HUES64 (cell line): ENCODE data around the gene ACOT13.
"Not testable (repeated sequence)": the region's sequence is repeated elsewhere in the genome, so short reads cannot be mapped to it uniquely, and the experiment has no call there.

ENCODE experiments used
- H3K27ac ChIP-seq: 2 replicates; pipeline ENCODE4 v1.7.0; 2013; ENCODE audit warnings: low read depth, low read length, inconsistent platforms
- H3K27me3 ChIP-seq: 2 replicates; pipeline ENCODE4 v1.6.1; 2013; ENCODE audit warnings: mild to moderate bottlenecking, low read length; ENCODE audit not compliant: insufficient read depth
- H3K36me3 ChIP-seq: 2 replicates; pipeline ENCODE4 v1.6.1; 2013; ENCODE audit warnings: mild to moderate bottlenecking, low read length; ENCODE audit not compliant: insufficient read depth
- H3K4me1 ChIP-seq: 2 replicates; pipeline ENCODE4 v1.6.1; 2013; ENCODE audit warnings: mild to moderate bottlenecking, low read length, moderate library complexity; ENCODE audit not compliant: insufficient read depth
- H3K4me3 ChIP-seq: 2 replicates; pipeline ENCODE4 v1.5.1; 2013; ENCODE audit warnings: mild to moderate bottlenecking, low read length, moderate library complexity
- H3K9ac ChIP-seq: 2 replicates; pipeline ENCODE4 v1.6.1; 2013; ENCODE audit warnings: mild to moderate bottlenecking, low read depth, low read length
- H3K9me3 ChIP-seq: 2 replicates; pipeline ENCODE4 v1.6.1; 2013; ENCODE audit warnings: low read depth, low read length; ENCODE audit not compliant: insufficient read depth
- WGBS: fragments of 150-250, 120-280 bp; methylation state at CpG from one replicate; pipeline ENCODE4 v1.1.7; 2013; ENCODE audit warnings: missing lambda C conversion rate; 5-methylcytosine and 5-hydroxymethylcytosine counted together

Gene ACOT13

GRCh38 chr6:24753545-24753944 is 86.7 kb downstream of the ACOT13 start:
- Histone ChIP-seq H3K36me3 (no peaks in the 10 kb centered on the region), H3K4me1 (no peaks in the 10 kb centered on the region), H3K9me3 (no peaks in the 10 kb centered on the region), H3K27ac (no peak overlapping the region), H3K9ac (no peak overlapping the region), H3K27me3 (no peaks in the 10 kb centered on the region), H3K4me3 (no peak overlapping the region)
- 70% methylated on average over 1 of the region's 2 CpGs for WGBS

GRCh38 chr6:24754378-24754777 is 87.5 kb downstream of the ACOT13 start:
- not testable (repeated sequence) for H3K4me3 ChIP-seq
- WGBS: 93% methylated on average over 4 of the region's 4 CpGs

More at GRCh38 chr6:24754378-24754777, 87.5 kb downstream of the ACOT13 start:
- not testable (repeated sequence) for H3K27me3 ChIP-seq, H3K36me3 ChIP-seq, H3K9ac ChIP-seq, H3K27ac ChIP-seq, H3K9me3 ChIP-seq, H3K4me1 ChIP-seq
